SU-DHL-6 (cell line): ENCODE data around the gene SACM1L.

Experiments used
- H2AFZ ChIP-seq: fragments of 200-600 bp; sonication (generic); 2 replicates; pipeline ENCODE4 v1.6.1; 2014; ENCODE audit warnings: low read depth, mild to moderate bottlenecking, moderate library complexity, mixed read lengths, antibody characterized with exemption, low read length; ENCODE audit not compliant: severe bottlenecking
- H3F3A ChIP-seq: fragments of 200-600 bp; shearing (Covaris generic); 2 replicates; pipeline ENCODE4 v1.6.0; 2016; ENCODE audit warnings: antibody characterized with exemption, mild to moderate bottlenecking; ENCODE audit not compliant: insufficient read depth
- H3K27ac ChIP-seq: fragments of 200-600 bp; sonication (generic); 2 replicates; pipeline ENCODE4 v1.5.1; 2016; ENCODE audit warnings: low read depth, mild to moderate bottlenecking, low read length, moderate library complexity, mixed read lengths
- H3K27me3 ChIP-seq: fragments of 200-600 bp; sonication (generic), shearing (Covaris generic); 2 replicates; pipeline ENCODE4 v1.6.0; 2014; ENCODE audit warnings: mild to moderate bottlenecking, low read length
- H3K36me3 ChIP-seq: fragments of 200-600 bp; sonication (generic); 2 replicates; pipeline ENCODE4 v1.6.1; 2014; ENCODE audit warnings: mild to moderate bottlenecking, low read length, mixed read lengths
- H3K4me2 ChIP-seq: fragments of 300-600, 200-600 bp; shearing (Covaris generic), sonication (generic); 2 replicates; pipeline ENCODE4 v1.6.0; 2014; ENCODE audit warnings: low read length, low read depth, mild to moderate bottlenecking; ENCODE audit not compliant: poor library complexity, severe bottlenecking
- H3K4me3 ChIP-seq: fragments of 200-600 bp; sonication (generic); 2 replicates; pipeline ENCODE4 v1.5.1; 2014; ENCODE audit warnings: antibody characterized with exemption, low read length, mild to moderate bottlenecking, mixed read lengths; ENCODE audit not compliant: insufficient read depth, poor library complexity, severe bottlenecking
- H3K79me2 ChIP-seq: fragments of 200-600 bp; sonication (generic); 2 replicates; pipeline ENCODE4 v1.6.1; 2014; ENCODE audit warnings: mild to moderate bottlenecking, low read length, moderate library complexity; ENCODE audit not compliant: insufficient read depth
- H3K9ac ChIP-seq: fragments of 200-600 bp; sonication (generic); 2 replicates; pipeline ENCODE4 v1.7.0; 2014; ENCODE audit warnings: mild to moderate bottlenecking, low read length
- H3K9me2 ChIP-seq: fragments of 200-600 bp; sonication (generic); replicated peaks from 2 replicates; pipeline ENCODE4 v1.6.1; 2014; ENCODE audit warnings: low read length; ENCODE audit not compliant: insufficient read depth
- H3K9me3 ChIP-seq: fragments of 200-600 bp; sonication (generic); 2 replicates; pipeline ENCODE4 v1.6.1; 2014; ENCODE audit warnings: low read length, mixed read lengths; ENCODE audit not compliant: insufficient read depth
- H4K20me1 ChIP-seq: fragments of 200-600 bp; sonication (generic); 2 replicates; pipeline ENCODE4 v1.6.1; 2014; ENCODE audit warnings: low read depth, mild to moderate bottlenecking, antibody characterized with exemption, low read length, moderate library complexity, mixed read lengths
- EZH2phosphoT487 ChIP-seq: fragments of 200-600 bp; sonication (generic), shearing (Covaris generic); conservative IDR thresholded peaks from 2 replicates; pipeline ENCODE4 v1.6.1; 2018; ENCODE audit warnings: mild to moderate bottlenecking, antibody characterized with exemption, low read length, moderate library complexity, mixed read lengths
- TF ChIP-seq, protein P1 (sequence below): fragments of 200-600 bp; sonication (generic); IDR thresholded peaks from one replicate; pipeline ENCODE4 v1.5.1; 2017; ENCODE audit warnings: antibody characterized with exemption, mild to moderate bottlenecking, low read length, moderate library complexity; ENCODE audit not compliant: insufficient read depth, poor library complexity, severe bottlenecking

SACM1L gene

DNA sequence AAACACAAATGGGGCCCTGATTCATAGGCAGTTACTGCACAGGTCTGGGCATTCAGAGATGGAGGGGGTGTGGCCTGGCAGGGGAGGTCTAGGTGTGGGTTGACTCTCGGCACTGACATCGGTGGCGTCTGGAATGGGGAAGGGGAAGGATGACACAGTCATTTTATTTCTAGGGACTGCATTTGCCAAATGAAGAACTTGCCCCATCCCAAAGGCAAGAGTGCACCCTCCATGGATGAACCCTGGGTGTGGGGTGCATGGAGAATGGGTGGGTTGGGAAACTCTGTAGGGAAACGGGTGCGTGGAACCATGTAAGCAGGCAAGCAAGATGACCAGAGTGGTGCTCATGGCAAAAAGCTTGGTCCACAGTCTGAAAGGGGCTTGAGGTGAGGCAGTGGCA lies 82.6 kb downstream of the SACM1L start:
- Histone ChIP-seq H4K20me1 (no peaks in the 10 kb centered on the region), H3K4me3 (no peak overlapping the region), H2AFZ (no peak overlapping the region), H3F3A (no peaks in the 10 kb centered on the region), H3K27ac (no peak overlapping the region), H3K9me2 (no peaks in the 10 kb centered on the region), H3K9me3 (no peaks in the 10 kb centered on the region; the same call in 1 of the 2 replicates), H3K4me2 (no peak overlapping the region), H3K36me3 (0 out of 2 replicates have a peak, but pooled peaks cover 6% of the 10 kb centered on the region), H3K9ac (no peak overlapping the region), H3K79me2 (no peaks in the 10 kb centered on the region), H3K27me3 (0 out of 2 replicates have a peak, but pooled peaks cover 4% of the 10 kb centered on the region)
- TF ChIP-seq, protein P1, sequence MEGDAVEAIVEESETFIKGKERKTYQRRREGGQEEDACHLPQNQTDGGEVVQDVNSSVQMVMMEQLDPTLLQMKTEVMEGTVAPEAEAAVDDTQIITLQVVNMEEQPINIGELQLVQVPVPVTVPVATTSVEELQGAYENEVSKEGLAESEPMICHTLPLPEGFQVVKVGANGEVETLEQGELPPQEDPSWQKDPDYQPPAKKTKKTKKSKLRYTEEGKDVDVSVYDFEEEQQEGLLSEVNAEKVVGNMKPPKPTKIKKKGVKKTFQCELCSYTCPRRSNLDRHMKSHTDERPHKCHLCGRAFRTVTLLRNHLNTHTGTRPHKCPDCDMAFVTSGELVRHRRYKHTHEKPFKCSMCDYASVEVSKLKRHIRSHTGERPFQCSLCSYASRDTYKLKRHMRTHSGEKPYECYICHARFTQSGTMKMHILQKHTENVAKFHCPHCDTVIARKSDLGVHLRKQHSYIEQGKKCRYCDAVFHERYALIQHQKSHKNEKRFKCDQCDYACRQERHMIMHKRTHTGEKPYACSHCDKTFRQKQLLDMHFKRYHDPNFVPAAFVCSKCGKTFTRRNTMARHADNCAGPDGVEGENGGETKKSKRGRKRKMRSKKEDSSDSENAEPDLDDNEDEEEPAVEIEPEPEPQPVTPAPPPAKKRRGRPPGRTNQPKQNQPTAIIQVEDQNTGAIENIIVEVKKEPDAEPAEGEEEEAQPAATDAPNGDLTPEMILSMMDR, result no peak
- TF ChIP-seq EZH2phosphoT487, result no peak

DNA sequence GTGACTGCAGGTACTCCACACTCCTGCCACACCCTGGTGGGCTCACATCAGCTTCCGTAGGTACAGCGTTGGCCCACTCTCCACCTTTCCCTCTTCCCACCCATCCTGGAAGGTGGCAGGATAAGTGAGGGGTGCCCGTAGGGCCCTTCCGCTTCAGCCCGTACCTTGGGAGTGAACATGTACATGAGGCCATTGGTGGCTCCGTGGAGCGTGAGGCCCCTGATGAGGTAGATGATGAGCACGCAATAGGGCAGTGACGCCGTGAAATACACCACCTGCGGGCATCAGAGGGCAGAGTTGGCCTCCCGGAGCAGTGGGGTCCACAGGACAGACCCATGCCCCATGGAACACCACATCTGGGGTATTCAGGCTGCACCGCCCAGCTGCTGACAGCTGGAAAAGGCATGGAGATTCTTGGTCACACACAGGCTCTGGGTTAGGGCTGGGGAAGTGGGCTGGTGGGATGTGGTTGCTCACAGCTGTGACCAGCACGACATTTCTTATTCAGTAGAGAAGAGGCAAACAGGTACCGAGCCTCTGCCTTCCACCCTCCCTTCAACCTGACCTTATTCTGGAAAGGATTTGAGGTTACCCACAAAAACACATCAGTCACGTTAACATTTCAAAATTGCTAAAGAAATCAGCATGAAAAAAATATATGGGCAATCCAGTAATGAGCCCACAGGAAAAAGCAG lies 83.3 kb downstream of the SACM1L start:
- no peaks in the 10 kb centered on the region for H3F3A ChIP-seq
- H3K4me2 ChIP-seq, result no peak overlapping the region
- no peak overlapping the region for H2AFZ ChIP-seq
- no peaks in the 10 kb centered on the region for H3K79me2 ChIP-seq
- no peaks in the 10 kb centered on the region for H4K20me1 ChIP-seq
- H3K36me3 ChIP-seq, result no peaks in the 10 kb centered on the region
- no peaks in the 10 kb centered on the region; the same call in 1 of the 2 replicates for H3K9me3 ChIP-seq
- H3K27me3 ChIP-seq, result no peaks in the 10 kb centered on the region
- TF ChIP-seq, protein P1, result no peak
- TF ChIP-seq EZH2phosphoT487, result no peak
- no peak overlapping the region for H3K27ac ChIP-seq
- no peak overlapping the region for H3K9ac ChIP-seq
- no peaks in the 10 kb centered on the region for H3K9me2 ChIP-seq
- no peak overlapping the region for H3K4me3 ChIP-seq

DNA sequence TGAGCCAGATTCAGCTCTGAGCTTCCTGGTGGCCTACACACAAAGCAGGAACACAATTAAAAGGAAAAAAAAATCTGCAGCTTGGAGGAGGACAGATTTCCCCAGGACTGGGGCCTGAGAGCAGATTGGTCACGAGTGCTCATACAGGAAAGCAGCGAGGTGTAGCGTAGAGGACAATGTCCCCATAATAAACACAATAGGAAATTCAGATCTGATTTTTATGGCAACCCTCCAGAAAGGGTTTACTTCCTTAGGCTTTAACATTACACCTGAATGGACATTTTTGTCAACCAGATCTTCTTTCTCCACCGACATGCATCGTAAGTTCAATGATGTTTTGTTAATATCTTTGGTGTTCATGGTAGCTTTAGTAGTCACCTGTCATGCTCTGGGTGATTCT lies 83.9 kb downstream of the SACM1L start:
- Histone ChIP-seq H3K36me3 (no peaks in the 10 kb centered on the region), H4K20me1 (no peaks in the 10 kb centered on the region), H3K9me3 (no peaks in the 10 kb centered on the region), H3K27me3 (no peaks in the 10 kb centered on the region), H3K9ac (no peak overlapping the region), H3K9me2 (no peaks in the 10 kb centered on the region), H2AFZ (no peak overlapping the region), H3K4me2 (no peak overlapping the region), H3F3A (no peaks in the 10 kb centered on the region), H3K27ac (no peak overlapping the region), H3K4me3 (no peak overlapping the region), H3K79me2 (no peaks in the 10 kb centered on the region)
- TF ChIP-seq, protein P1, result no peak
- no peak for TF ChIP-seq EZH2phosphoT487
